ENCODE results near the gene NECTIN3.

Gene NECTIN3

DNA sequence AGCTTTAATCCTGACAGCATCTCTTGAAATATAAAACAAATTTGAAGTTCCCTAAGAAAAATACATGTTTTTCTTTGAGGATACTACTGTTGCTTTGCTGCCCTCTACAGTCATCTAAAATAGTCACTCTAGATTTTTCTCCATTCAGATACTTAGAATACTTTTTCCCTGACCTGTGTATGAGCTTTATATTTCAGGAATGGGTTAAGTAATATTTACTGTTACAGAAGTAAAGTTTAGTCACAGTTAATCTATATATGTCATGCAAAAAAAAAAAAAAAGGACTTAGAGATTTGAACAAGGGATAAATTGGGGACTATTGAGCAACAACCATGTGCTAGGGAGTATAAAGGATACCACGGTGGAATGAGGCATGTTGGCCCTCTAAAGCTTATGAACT lies 8.8 kb downstream of the NECTIN3 start:
- H3K36me3 ChIP-seq (ENCODE audit: control insufficient read depth in 1 of 2, insufficient read depth in 2 of 2, low read length in 2 of 2) = no peaks in the 10 kb centered on the region
- H3K4me1 ChIP-seq (ENCODE audit: control insufficient read depth in 1 of 2, insufficient read depth in 2 of 2, low read length in 2 of 2) = peaks cover 11 to 30% of the 10 kb centered on the region in 2 donors
- H3K9ac ChIP-seq (ENCODE audit: low read depth in 1 of 2, low read length in 2 of 2) = no peak overlapping the region
- H3K27me3 ChIP-seq (ENCODE audit: control insufficient read depth in 1 of 2, insufficient read depth in 2 of 2, low read length in 2 of 2) = no peaks in the 10 kb centered on the region
- H3K9me3 ChIP-seq (ENCODE audit: control insufficient read depth in 1 of 2, low read length in 2 of 2) = no peaks in the 10 kb centered on the region
- no peak overlapping the region for H3K4me3 ChIP-seq (ENCODE audit: low read depth in 1 of 2, low read length in 2 of 2)
- H3K27ac ChIP-seq (ENCODE audit: low read depth, low read length) = no peak overlapping the region

DNA sequence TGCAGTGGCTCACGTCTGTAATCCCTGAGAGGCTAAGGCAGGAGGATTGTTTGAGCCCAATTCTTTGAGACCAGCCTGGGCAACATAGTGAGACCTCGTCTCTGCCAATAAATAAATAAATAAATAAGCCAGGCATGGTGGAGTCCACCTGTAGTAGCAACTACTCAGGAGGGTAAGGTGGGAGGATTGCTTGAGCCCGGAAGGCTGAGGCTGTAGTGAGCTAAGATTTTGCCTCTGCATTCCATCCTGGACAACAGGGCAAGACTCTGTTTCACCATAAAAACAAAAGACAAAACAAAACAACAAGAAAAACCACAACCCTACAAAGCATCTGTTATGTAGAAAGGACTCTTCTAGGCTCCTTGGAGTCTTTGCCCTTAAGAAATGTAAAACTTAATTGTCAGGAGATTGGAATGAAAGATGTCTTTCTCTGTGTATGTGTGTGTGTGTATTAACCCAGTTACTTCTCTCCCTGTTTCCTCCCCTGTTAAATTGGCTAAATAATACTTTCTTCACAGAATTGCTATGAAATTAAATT lies 9.5 kb downstream of the NECTIN3 start:
- Histone ChIP-seq H3K4me3 (ENCODE audit: low read depth in 1 of 2, low read length in 2 of 2) (no peak overlapping the region), H3K27me3 (ENCODE audit: control insufficient read depth in 1 of 2, insufficient read depth in 2 of 2, low read length in 2 of 2) (no peaks in the 10 kb centered on the region), H3K4me1 (ENCODE audit: control insufficient read depth in 1 of 2, insufficient read depth in 2 of 2, low read length in 2 of 2) (peaks cover 16 to 36% of the 10 kb centered on the region in 2 donors), H3K36me3 (ENCODE audit: control insufficient read depth in 1 of 2, insufficient read depth in 2 of 2, low read length in 2 of 2) (no peaks in the 10 kb centered on the region), H3K27ac (ENCODE audit: low read depth, low read length) (no peak overlapping the region), H3K9me3 (ENCODE audit: control insufficient read depth in 1 of 2, low read length in 2 of 2) (no peaks in the 10 kb centered on the region), H3K9ac (ENCODE audit: low read depth in 1 of 2, low read length in 2 of 2) (no peak overlapping the region)

DNA sequence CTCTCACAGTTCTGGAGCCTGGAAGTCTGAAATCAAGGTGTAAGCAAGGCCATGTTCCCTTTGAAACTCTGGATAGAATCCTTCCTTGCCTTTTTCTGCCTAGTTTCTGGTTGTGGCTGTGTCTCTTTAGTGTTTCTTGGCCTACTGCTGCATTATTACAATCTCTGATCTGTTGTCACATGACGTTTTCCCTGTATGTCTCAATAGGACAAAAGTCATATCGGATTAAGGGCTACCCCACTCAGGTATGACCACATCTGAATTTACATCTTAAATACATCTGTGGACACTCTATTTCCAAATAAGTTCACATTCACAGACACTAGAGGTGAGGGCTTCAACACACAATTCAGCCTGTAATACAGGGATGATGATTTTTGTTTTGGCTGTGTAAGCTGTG lies 13.3 kb downstream of the NECTIN3 start:
- Histone ChIP-seq H3K9ac (ENCODE audit: low read depth in 1 of 2, low read length in 2 of 2) (no peak overlapping the region), H3K4me1 (ENCODE audit: control insufficient read depth in 1 of 2, insufficient read depth in 2 of 2, low read length in 2 of 2) (peaks cover 13 to 37% of the 10 kb centered on the region in 2 donors), H3K9me3 (ENCODE audit: control insufficient read depth in 1 of 2, low read length in 2 of 2) (no peaks in the 10 kb centered on the region), H3K4me3 (ENCODE audit: low read depth in 1 of 2, low read length in 2 of 2) (no peak overlapping the region), H3K27ac (ENCODE audit: low read depth, low read length) (no peak overlapping the region), H3K36me3 (ENCODE audit: control insufficient read depth in 1 of 2, insufficient read depth in 2 of 2, low read length in 2 of 2) (no peaks in the 10 kb centered on the region), H3K27me3 (ENCODE audit: control insufficient read depth in 1 of 2, insufficient read depth in 2 of 2, low read length in 2 of 2) (no peaks in the 10 kb centered on the region)

DNA sequence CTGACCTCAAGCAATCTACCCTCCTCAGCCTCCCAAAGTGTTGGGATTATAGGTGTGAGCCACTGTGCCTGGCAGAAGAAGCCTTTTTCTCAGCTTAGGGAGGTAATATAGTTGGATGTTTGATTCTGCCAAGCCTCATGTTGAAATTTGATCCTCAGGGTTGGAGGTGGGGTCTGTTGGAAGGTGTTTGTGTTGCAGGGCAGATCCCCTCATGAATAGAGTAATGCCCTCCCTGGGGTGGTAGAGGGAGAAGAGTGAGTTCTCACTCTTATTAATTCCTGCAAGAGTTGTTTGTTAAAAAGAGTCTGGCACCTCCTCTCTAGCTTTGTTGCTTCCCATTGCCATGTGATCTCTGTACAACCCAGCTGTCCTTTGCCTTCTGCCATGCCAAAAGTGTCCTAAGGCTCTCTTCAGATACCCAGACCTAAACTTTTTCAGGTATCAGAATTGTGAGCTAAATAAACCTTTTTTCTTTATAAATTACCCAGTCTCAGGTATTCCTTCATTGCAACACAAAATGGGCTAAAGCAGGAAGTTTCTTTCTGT lies 16.4 kb downstream of the NECTIN3 start:
- Histone ChIP-seq H3K9me3 (ENCODE audit: control insufficient read depth in 1 of 2, low read length in 2 of 2) (no peaks in the 10 kb centered on the region), H3K9ac (ENCODE audit: low read depth in 1 of 2, low read length in 2 of 2) (no peak overlapping the region), H3K27ac (ENCODE audit: low read depth, low read length) (no peak overlapping the region), H3K27me3 (ENCODE audit: control insufficient read depth in 1 of 2, insufficient read depth in 2 of 2, low read length in 2 of 2) (no peaks in the 10 kb centered on the region), H3K4me3 (ENCODE audit: low read depth in 1 of 2, low read length in 2 of 2) (no peak overlapping the region), H3K36me3 (ENCODE audit: control insufficient read depth in 1 of 2, insufficient read depth in 2 of 2, low read length in 2 of 2) (no peaks in the 10 kb centered on the region), H3K4me1 (ENCODE audit: control insufficient read depth in 1 of 2, insufficient read depth in 2 of 2, low read length in 2 of 2) (peaks cover 13 to 27% of the 10 kb centered on the region in 2 donors)

DNA sequence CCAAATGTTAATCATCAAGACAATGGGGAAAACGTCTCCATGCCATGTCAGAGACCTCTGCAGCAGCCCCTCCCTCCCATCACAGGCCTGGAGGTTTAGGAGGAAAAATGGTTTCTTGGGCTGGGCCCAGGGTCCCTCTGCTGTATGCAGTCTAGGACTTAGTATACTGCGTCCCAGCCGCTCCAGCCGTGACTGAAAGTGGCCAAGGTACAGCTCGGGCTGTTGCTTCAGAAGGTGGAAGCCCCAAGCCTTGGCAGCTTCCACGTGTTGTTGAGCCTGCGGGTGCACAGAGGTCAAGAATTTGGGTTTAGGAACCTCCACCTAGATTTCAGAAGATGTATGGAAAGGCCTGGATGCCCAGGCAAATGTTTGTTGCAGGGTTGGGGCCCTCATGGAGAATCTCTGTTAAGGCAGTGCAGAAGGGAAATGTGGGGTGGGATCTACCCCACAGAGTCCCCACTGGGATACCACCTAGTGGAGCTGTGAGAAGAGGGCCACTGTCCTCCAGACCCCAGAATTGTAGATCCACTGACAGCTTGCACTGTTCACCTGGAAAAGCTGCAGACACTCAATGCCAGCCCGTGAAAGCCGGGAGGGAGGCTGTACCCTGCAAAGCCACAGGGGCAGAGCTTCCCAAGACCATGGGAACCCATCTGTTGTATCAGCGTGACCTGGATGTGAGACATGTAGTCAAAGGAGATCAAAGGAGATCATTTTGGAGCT lies 25.0 kb downstream of the NECTIN3 start:
- H3K27me3 ChIP-seq (ENCODE audit: control insufficient read depth in 1 of 2, insufficient read depth in 2 of 2, low read length in 2 of 2) = no peaks in the 10 kb centered on the region
- no peak overlapping the region for H3K4me3 ChIP-seq (ENCODE audit: low read depth in 1 of 2, low read length in 2 of 2)
- H3K36me3 ChIP-seq (ENCODE audit: control insufficient read depth in 1 of 2, insufficient read depth in 2 of 2, low read length in 2 of 2) = peaks cover 0 to 4% of the 10 kb centered on the region in 2 donors
- H3K27ac ChIP-seq (ENCODE audit: low read depth, low read length) = no peak overlapping the region
- H3K9me3 ChIP-seq (ENCODE audit: control insufficient read depth in 1 of 2, low read length in 2 of 2) = peaks cover 0 to 2% of the 10 kb centered on the region in 2 donors
- peaks cover 0 to 24% of the 10 kb centered on the region in 2 donors for H3K4me1 ChIP-seq (ENCODE audit: control insufficient read depth in 1 of 2, insufficient read depth in 2 of 2, low read length in 2 of 2)
- no peak overlapping the region for H3K9ac ChIP-seq (ENCODE audit: low read depth in 1 of 2, low read length in 2 of 2)

DNA sequence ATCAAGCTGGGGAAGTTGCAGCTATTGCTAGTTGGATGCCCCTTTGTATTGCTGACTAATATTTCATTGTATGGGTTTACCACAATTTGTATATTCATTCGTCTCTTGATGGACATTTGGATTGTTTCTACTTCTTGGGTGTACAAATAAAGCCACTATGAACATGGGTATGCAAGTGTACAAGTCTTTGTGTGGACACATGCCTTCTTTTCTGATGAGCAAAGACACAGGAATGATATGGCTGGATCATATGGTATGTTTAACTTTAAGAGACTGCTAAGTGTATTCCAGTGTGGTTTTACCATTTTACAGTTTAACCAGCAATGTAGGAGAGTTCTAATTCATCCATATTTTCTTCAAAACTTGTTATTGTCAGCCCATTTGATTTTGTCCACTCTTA lies 32.2 kb downstream of the NECTIN3 start:
- Histone ChIP-seq H3K9me3 (ENCODE audit: control insufficient read depth in 1 of 2, low read length in 2 of 2) (no peaks in the 10 kb centered on the region), H3K4me3 (ENCODE audit: low read depth in 1 of 2, low read length in 2 of 2) (no peak overlapping the region), H3K36me3 (ENCODE audit: control insufficient read depth in 1 of 2, insufficient read depth in 2 of 2, low read length in 2 of 2) (no peaks in the 10 kb centered on the region), H3K27me3 (ENCODE audit: control insufficient read depth in 1 of 2, insufficient read depth in 2 of 2, low read length in 2 of 2) (no peaks in the 10 kb centered on the region), H3K27ac (ENCODE audit: low read depth, low read length) (no peak overlapping the region), H3K9ac (ENCODE audit: low read depth in 1 of 2, low read length in 2 of 2) (no peak overlapping the region), H3K4me1 (ENCODE audit: control insufficient read depth in 1 of 2, insufficient read depth in 2 of 2, low read length in 2 of 2) (peaks cover 0 to 14% of the 10 kb centered on the region in 2 donors)

DNA sequence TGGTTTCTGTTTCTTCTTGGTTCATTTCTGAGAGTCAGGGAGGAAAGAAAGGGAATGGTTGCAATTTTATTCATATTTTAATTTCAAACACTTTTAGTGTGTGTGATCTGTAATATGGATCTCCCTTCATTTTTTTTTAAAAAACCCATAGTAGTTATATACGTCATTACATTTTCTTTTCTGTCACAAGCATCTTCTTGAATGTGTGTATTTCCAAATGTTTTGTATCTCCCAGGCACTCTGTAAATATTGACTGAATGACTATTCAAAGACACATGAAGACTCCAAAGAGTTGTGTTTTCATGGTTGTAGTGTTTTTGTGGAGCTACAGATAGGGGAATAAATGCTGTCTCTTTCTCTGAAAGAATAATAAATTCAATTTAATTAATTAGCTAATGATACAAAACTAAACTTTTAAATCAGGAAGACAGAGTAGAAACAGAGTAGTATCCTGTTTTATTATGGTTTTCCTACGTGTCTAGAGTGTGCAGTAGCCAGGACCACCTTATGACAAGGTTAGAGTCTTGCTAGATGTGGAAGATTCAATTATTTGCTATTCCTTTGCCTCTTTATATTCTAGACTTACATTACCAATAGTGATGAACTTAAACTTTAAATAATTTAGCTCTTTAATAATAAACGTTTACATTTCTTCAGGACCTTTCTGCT lies 35.5 kb downstream of the NECTIN3 start:
- H3K4me3 ChIP-seq (ENCODE audit: low read depth in 1 of 2, low read length in 2 of 2) = no peak overlapping the region
- no peaks in the 10 kb centered on the region for H3K9me3 ChIP-seq (ENCODE audit: control insufficient read depth in 1 of 2, low read length in 2 of 2)
- H3K9ac ChIP-seq (ENCODE audit: low read depth in 1 of 2, low read length in 2 of 2) = no peak overlapping the region
- H3K36me3 ChIP-seq (ENCODE audit: control insufficient read depth in 1 of 2, insufficient read depth in 2 of 2, low read length in 2 of 2) = no peaks in the 10 kb centered on the region
- H3K27me3 ChIP-seq (ENCODE audit: control insufficient read depth in 1 of 2, insufficient read depth in 2 of 2, low read length in 2 of 2) = no peaks in the 10 kb centered on the region
- H3K27ac ChIP-seq (ENCODE audit: low read depth, low read length) = no peak overlapping the region
- H3K4me1 ChIP-seq (ENCODE audit: control insufficient read depth in 1 of 2, insufficient read depth in 2 of 2, low read length in 2 of 2) = no peaks in the 10 kb centered on the region

DNA sequence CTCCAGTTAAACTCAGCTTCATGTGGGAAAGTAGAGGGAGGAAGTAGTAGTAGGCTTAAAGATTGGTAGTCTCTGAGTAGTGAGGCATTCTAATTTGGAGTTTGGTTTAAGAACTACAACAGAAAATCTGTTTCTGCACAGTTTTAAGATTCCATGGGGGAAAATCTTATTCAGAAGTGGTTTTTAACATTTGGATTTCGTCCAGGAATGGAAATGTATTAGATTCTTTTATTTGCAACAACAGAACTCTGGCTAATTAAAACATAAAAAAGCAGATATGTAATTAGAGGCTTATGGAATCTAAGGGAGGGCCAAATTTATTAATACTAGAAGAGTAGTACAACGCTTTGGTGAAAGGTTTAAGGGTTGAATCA lies 36.0 kb downstream of the NECTIN3 start:
- Histone ChIP-seq H3K27ac (ENCODE audit: low read depth, low read length) (no peak overlapping the region), H3K27me3 (ENCODE audit: control insufficient read depth in 1 of 2, insufficient read depth in 2 of 2, low read length in 2 of 2) (no peaks in the 10 kb centered on the region), H3K9ac (ENCODE audit: low read depth in 1 of 2, low read length in 2 of 2) (no peak overlapping the region), H3K4me1 (ENCODE audit: control insufficient read depth in 1 of 2, insufficient read depth in 2 of 2, low read length in 2 of 2) (no peaks in the 10 kb centered on the region), H3K36me3 (ENCODE audit: control insufficient read depth in 1 of 2, insufficient read depth in 2 of 2, low read length in 2 of 2) (no peaks in the 10 kb centered on the region), H3K9me3 (ENCODE audit: control insufficient read depth in 1 of 2, low read length in 2 of 2) (no peaks in the 10 kb centered on the region), H3K4me3 (ENCODE audit: low read depth in 1 of 2, low read length in 2 of 2) (no peak overlapping the region)

DNA sequence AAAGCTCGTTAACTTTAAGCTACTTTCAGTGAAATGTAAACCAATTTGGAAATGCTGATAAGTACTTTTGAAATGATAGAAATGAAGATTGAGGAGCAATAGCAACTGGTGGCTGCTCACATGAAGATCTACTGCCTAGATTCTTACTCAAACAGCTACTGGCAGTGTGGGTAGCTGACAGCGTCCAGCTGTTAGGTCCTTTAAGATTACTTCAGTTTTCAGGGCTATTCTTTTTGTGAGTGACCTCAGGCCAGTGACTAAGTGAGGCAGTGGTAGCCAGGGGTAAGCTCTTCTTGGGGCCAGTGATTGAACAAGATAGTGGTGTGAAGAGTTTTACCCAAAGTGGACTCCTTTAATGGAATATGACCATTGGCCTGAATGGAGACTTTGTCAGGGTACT lies 41.3 kb downstream of the NECTIN3 start:
- Histone ChIP-seq H3K27me3 (ENCODE audit: control insufficient read depth in 1 of 2, insufficient read depth in 2 of 2, low read length in 2 of 2) (no peaks in the 10 kb centered on the region), H3K36me3 (ENCODE audit: control insufficient read depth in 1 of 2, insufficient read depth in 2 of 2, low read length in 2 of 2) (peaks cover 0 to 2% of the 10 kb centered on the region in 2 donors), H3K4me1 (ENCODE audit: control insufficient read depth in 1 of 2, insufficient read depth in 2 of 2, low read length in 2 of 2) (no peaks in the 10 kb centered on the region), H3K9ac (ENCODE audit: low read depth in 1 of 2, low read length in 2 of 2) (no peak overlapping the region), H3K4me3 (ENCODE audit: low read depth in 1 of 2, low read length in 2 of 2) (no peak overlapping the region), H3K9me3 (ENCODE audit: control insufficient read depth in 1 of 2, low read length in 2 of 2) (no peaks in the 10 kb centered on the region), H3K27ac (ENCODE audit: low read depth, low read length) (no peak overlapping the region)

DNA sequence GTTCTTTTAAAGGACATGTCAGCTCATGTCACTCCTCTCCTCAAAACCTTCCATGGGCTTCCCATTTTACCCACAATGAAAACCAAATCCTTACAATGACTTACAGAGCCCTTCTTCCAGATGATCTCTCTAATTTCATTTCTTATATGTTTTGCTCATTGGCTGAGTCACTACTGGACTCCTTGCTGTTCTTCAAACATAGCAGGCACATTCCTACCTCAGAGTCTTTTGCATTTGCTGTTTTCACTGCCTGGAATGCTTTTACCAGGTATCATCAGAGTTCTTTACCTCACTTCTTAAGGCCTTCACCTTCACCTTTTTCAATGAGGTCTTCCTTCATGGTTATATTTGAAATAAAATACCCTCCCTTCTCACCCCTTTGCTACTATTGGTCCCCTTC lies 57.3 kb downstream of the NECTIN3 start:
- Histone ChIP-seq H3K36me3 (ENCODE audit: control insufficient read depth in 1 of 2, insufficient read depth in 2 of 2, low read length in 2 of 2) (peaks cover 8 to 20% of the 10 kb centered on the region in 2 donors), H3K9me3 (ENCODE audit: control insufficient read depth in 1 of 2, low read length in 2 of 2) (no peaks in the 10 kb centered on the region), H3K27ac (ENCODE audit: low read depth, low read length) (no peak overlapping the region)

More for the DNA sequence above, 57.3 kb downstream of the NECTIN3 start:
- no peaks in the 10 kb centered on the region for H3K4me1 ChIP-seq (ENCODE audit: control insufficient read depth in 1 of 2, insufficient read depth in 2 of 2, low read length in 2 of 2)
- H3K4me3 ChIP-seq (ENCODE audit: low read depth in 1 of 2, low read length in 2 of 2) = no peak overlapping the region
- H3K27me3 ChIP-seq (ENCODE audit: control insufficient read depth in 1 of 2, insufficient read depth in 2 of 2, low read length in 2 of 2) = no peaks in the 10 kb centered on the region
- no peak overlapping the region for H3K9ac ChIP-seq (ENCODE audit: low read depth in 1 of 2, low read length in 2 of 2)

All from duodenal mucosa (tissue), 2 donors.